Endothelial cell of umbilical vein (primary cell): ENCODE measurements around the gene CPNE5. TPM values are rescaled to one million over a fixed set of nuclear protein-coding genes. Genes with fewer than 3 reads are reported as not detected.

ENCODE experiments used
- BruUV-seq: library from RNA; stranded (reverse); fragments of 400-500 nt; replicated peaks from 2 replicates; lab custom pipeline; 2021; lab: Mats Ljungman, UMichigan
- CTCF ChIA-PET: fragments of 300-600, 350-600 bp; sonication (Branson Sonifier 250); formaldehyde crosslinking; loops from one replicate; lab custom pipeline; 2021; ENCODE audit warnings: antibody characterized with exemption, inconsistent platforms; lab: Charles Lee
- POLR2A ChIA-PET: fragments of 300-600, 350-600 bp; sonication (Branson Sonifier 250); formaldehyde crosslinking; loops from one replicate; lab custom pipeline; 2021; ENCODE audit warnings: antibody characterized with exemption, inconsistent platforms; lab: Charles Lee
- DNase-seq: peaks from one replicate; pipeline ENCODE4 v3.0.0-alpha.2; 2011; ENCODE audit warnings: low read depth, low spot score
- FAIRE-seq: peaks from 2 replicates; lab custom pipeline; 2011; peaks lifted over from hg19 to GRCh38; lab: Jason Lieb, UNC
- H2AFZ ChIP-seq: 2 replicates; pipeline ENCODE4 v1.6.0; 2012; ENCODE audit warnings: low read depth, low read length, control low read depth, inconsistent platforms
- H3K27ac ChIP-seq: 2 replicates; pipeline ENCODE4 v1.5.1; 2011; ENCODE audit warnings: low read depth, mild to moderate bottlenecking, control low read depth, low read length, moderate library complexity; ENCODE audit not compliant: insufficient read depth
- H3K27me3 ChIP-seq, 2 experiments: 2 replicates each; pipeline versions ENCODE4 v1.6.0 to v1.6.1; 2011; ENCODE audit warnings: low read length in 2 of 2, mixed read lengths in 1 of 2; ENCODE audit not compliant: control insufficient read depth in 2 of 2, insufficient read depth in 2 of 2
- H3K36me3 ChIP-seq, 2 experiments: 2 replicates in 1 of 2; 3 replicates in 1 of 2; pipeline ENCODE4 v1.5.1; 2011; ENCODE audit warnings: low read length in 2 of 2, mild to moderate bottlenecking in 1 of 2, moderate library complexity in 1 of 2; ENCODE audit not compliant: control insufficient read depth in 2 of 2, insufficient read depth in 2 of 2; ENCODE audit errors: extremely low read depth in 1 of 2
- H3K4me1 ChIP-seq: 3 replicates; pipeline ENCODE4 v1.5.1; 2011; ENCODE audit warnings: mild to moderate bottlenecking, low read length; ENCODE audit not compliant: control insufficient read depth, insufficient read depth; ENCODE audit errors: extremely low read depth
- H3K4me2 ChIP-seq: 2 replicates; pipeline ENCODE4 v1.6.1; 2011; ENCODE audit warnings: low read length, control low read depth, mixed read lengths; ENCODE audit not compliant: insufficient read depth
- H3K4me3 ChIP-seq, 3 experiments: fragments of 200-600 bp in 1 of 3; sonication (generic), shearing (Covaris generic) in 1 of 3; replicated peaks in 1 of 3; 2 replicates each; pipeline ENCODE4 v1.5.1; 2011 to 2016; ENCODE audit warnings: control low read depth in 3 of 3, low read length in 3 of 3, mild to moderate bottlenecking in 2 of 3, inconsistent platforms in 1 of 3, low read depth in 1 of 3, moderate library complexity in 1 of 3; ENCODE audit not compliant: insufficient read depth in 1 of 3
- H3K79me2 ChIP-seq: 2 replicates; pipeline ENCODE4 v1.6.0; 2012; ENCODE audit warnings: low read length, inconsistent platforms; ENCODE audit not compliant: control insufficient read depth, insufficient read depth
- H3K9ac ChIP-seq: replicated peaks from 2 replicates; pipeline ENCODE3; 2011; ENCODE audit warnings: low read length, control low read depth; ENCODE audit not compliant: insufficient read depth; ENCODE audit errors: extremely low read depth
- H3K9me1 ChIP-seq: replicated peaks from 3 replicates; pipeline ENCODE4 v1.6.0; 2011; ENCODE audit warnings: mild to moderate bottlenecking, low read length; ENCODE audit not compliant: control insufficient read depth, insufficient read depth; ENCODE audit errors: extremely low read depth
- H3K9me3 ChIP-seq: replicated peaks from 2 replicates; pipeline ENCODE4 v1.5.1; 2012; ENCODE audit warnings: low read length, inconsistent platforms; ENCODE audit not compliant: control insufficient read depth, insufficient read depth
- H4K20me1 ChIP-seq: replicated peaks from 2 replicates; pipeline ENCODE3; 2011; ENCODE audit warnings: mild to moderate bottlenecking, low read length; ENCODE audit not compliant: control insufficient read depth, insufficient read depth; ENCODE audit errors: extremely low read depth
- EZH2 ChIP-seq: IDR thresholded peaks from 2 replicates; pipeline ENCODE4 v1.6.1; 2012; ENCODE audit warnings: borderline replicate concordance, low read depth, mild to moderate bottlenecking, moderate library complexity, low read length, inconsistent platforms; ENCODE audit not compliant: severe bottlenecking
- MYC ChIP-seq: IDR thresholded peaks from one replicate; pipeline ENCODE4 v1.6.1; 2011; ENCODE audit warnings: mild to moderate bottlenecking, low read depth, low read length
- POLR2AphosphoS5 ChIP-seq: IDR thresholded peaks from 2 replicates; pipeline ENCODE4 v1.6.1; 2012; ENCODE audit warnings: low read depth, mild to moderate bottlenecking, control low read depth, low read length, moderate library complexity; ENCODE audit not compliant: insufficient read depth
- dilution Hi-C: fragments of 300-500 bp; cut with MboI; formaldehyde crosslinking; loops from one replicate; pipeline ENCODE4 v1.15.0; 2019; ENCODE audit warnings: low sequenced_read_pairs; ENCODE audit not compliant: extremely low pct_ligation_motif_present
- intact Hi-C: fragments of 100-400 bp; cut with micrococcal nuclease; formaldehyde crosslinking; loops from one replicate; pipeline ENCODE4 v1.10.0; 2022
- polyA plus RNA-seq, 4 experiments: library from polyadenylated mRNA; depleted of rRNA in 3 of 4; stranded (reverse) in 3 of 4; unstranded in 1 of 4; fragments of >200 nt; gene quantifications; 2 replicates each; pipeline versions ENCODE4 v1.2.1 to v1.2.3, GENCODE V29; 2011 to 2012; ENCODE audit warnings: missing spikeins in 1 of 4
- total RNA-seq: library from RNA; stranded (reverse); gene quantifications from 2 replicates; pipeline ENCODE4 v1.2.3, GENCODE V29; 2021
- TF ChIP-seq, protein P1 (sequence below), 2 donors: IDR thresholded peaks; 1 replicate in 1 of 2; 2 replicates in 1 of 2; pipeline ENCODE4 v1.5.1; 2011; ENCODE audit warnings: low read length in 2 of 2, mild to moderate bottlenecking in 2 of 2, moderate library complexity in 2 of 2, control low read depth in 1 of 2, inconsistent platforms in 1 of 2, low read depth in 1 of 2; ENCODE audit not compliant: insufficient read depth in 1 of 2; ENCODE audit errors: extremely low read depth in 1 of 2
- TF ChIP-seq, protein P2 (sequence below): IDR thresholded peaks from 2 replicates; pipeline ENCODE4 v1.6.1; 2011; ENCODE audit not compliant: insufficient read depth, insufficient read length

Gene CPNE5
- total and polyA plus RNA-seq, 2 donors (not counting 3 experiments of a cell fraction or from before 2014, with no cell fraction given) = 18.8 to 49.4 TPM

DNA sequence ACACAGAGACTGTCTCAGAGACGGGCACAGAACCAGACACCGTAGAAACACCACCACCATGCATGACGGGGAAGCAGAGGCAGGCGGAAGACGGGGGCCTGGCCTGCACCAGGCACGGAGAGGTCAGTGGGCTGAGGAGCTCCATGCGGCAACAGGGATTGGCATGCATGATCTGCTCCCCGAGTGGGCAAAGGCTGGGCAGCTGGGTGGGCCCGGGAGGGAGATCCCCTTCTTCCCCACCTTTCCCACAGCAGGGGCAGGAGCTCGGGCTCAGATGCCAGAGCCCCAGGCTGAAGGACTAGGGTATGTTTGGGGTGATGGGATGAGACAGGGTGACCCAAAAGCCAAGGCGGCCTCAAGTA lies 98.4 kb downstream of the CPNE5 start:
- H3K9me3 ChIP-seq = no peaks in the 10 kb centered on the region
- no peaks in the 10 kb centered on the region for H3K27me3 ChIP-seq
- H3K4me1 ChIP-seq = peaks cover 30% of the 10 kb centered on the region
- TF ChIP-seq, protein P1, sequence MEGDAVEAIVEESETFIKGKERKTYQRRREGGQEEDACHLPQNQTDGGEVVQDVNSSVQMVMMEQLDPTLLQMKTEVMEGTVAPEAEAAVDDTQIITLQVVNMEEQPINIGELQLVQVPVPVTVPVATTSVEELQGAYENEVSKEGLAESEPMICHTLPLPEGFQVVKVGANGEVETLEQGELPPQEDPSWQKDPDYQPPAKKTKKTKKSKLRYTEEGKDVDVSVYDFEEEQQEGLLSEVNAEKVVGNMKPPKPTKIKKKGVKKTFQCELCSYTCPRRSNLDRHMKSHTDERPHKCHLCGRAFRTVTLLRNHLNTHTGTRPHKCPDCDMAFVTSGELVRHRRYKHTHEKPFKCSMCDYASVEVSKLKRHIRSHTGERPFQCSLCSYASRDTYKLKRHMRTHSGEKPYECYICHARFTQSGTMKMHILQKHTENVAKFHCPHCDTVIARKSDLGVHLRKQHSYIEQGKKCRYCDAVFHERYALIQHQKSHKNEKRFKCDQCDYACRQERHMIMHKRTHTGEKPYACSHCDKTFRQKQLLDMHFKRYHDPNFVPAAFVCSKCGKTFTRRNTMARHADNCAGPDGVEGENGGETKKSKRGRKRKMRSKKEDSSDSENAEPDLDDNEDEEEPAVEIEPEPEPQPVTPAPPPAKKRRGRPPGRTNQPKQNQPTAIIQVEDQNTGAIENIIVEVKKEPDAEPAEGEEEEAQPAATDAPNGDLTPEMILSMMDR (IDR thresholded peaks at IDR 0.05; ENCODE audit: extremely low read depth in 1 of 2, insufficient read depth in 1 of 2, low read depth in 1 of 2, low read length in 2 of 2) = no peak
- TF ChIP-seq EZH2 (no peak), POLR2AphosphoS5 (no peak), MYC (no peak)
- TF ChIP-seq, protein P2, sequence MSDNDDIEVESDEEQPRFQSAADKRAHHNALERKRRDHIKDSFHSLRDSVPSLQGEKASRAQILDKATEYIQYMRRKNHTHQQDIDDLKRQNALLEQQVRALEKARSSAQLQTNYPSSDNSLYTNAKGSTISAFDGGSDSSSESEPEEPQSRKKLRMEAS = no peak
- CTCF ChIA-PET = interaction anchor here (1.0 to 1.4 kb wide), 3 partner anchors 9 to 18 kb away, joined by 4 to 6 read pairs (median 5); no protein-coding TSS in a partner anchor
- no peak for FAIRE-seq
- DNase-seq = no peak
- no peak overlapping the region for H3K4me2 ChIP-seq
- H2AFZ ChIP-seq = no peak overlapping the region
- dilution Hi-C loops = no loop called here
- H3K4me3 ChIP-seq = no peak overlapping the region
- peak overlapping the region; percentile 48 for H3K9ac ChIP-seq
- POLR2A ChIA-PET = interaction anchor here (1.1 kb wide), 1 partner anchor 14 kb away, joined by 3 read pairs; no protein-coding TSS in a partner anchor
- intact Hi-C loops = loop anchor here (1.0 kb wide), 1 partner anchor 12 kb away; no protein-coding TSS in a partner anchor
- no peaks in the 10 kb centered on the region for H4K20me1 ChIP-seq
- H3K79me2 ChIP-seq = no peaks in the 10 kb centered on the region
- no peaks in the 10 kb centered on the region for H3K36me3 ChIP-seq
- H3K27ac ChIP-seq = peak overlapping the region; percentile 54
- H3K9me1 ChIP-seq = no peaks in the 10 kb centered on the region
- no TSS peak for BruUV-seq
